Upper lobe of right lung (tissue), 1 donor: ENCODE measurements around the gene HPGD. TPM values are rescaled to one million over a fixed set of nuclear protein-coding genes. Genes with fewer than 3 reads are reported as not detected.

Experiments
- ATAC-seq: fragments of 200-7000 bp; cut with Tn5 transposase; one replicate; pipeline ENCODE4 v1.9.1; 2020; ENCODE audit warnings: mild to moderate bottlenecking, moderate library complexity
- DNase-seq: peaks from one replicate; pipeline ENCODE4 v3.0.0-alpha.2; 2020
- H3K27ac ChIP-seq: fragments of 200-600 bp; one replicate; pipeline ENCODE4 v1.8.0; 2022
- H3K27me3 ChIP-seq: fragments of 200-600 bp; one replicate; pipeline ENCODE4 v1.8.0; 2022; ENCODE audit warnings: mild to moderate bottlenecking
- H3K36me3 ChIP-seq: fragments of 200-600 bp; one replicate; pipeline ENCODE4 v1.8.0; 2022
- H3K4me1 ChIP-seq: fragments of 200-600 bp; one replicate; pipeline ENCODE4 v1.8.0; 2022
- H3K4me3 ChIP-seq: fragments of 200-600 bp; one replicate; pipeline ENCODE4 v1.8.0; 2022; ENCODE audit warnings: mild to moderate bottlenecking
- H3K9me3 ChIP-seq: fragments of 200-600 bp; one replicate; pipeline ENCODE4 v1.8.0; 2022
- CTCF ChIP-seq: fragments of 200-600 bp; IDR thresholded peaks from one replicate; pipeline ENCODE4 v1.8.0; 2022; ENCODE audit warnings: antibody characterized with exemption
- intact Hi-C: fragments of 100-400 bp; cut with DNase I; formaldehyde crosslinking; loops from one replicate; pipeline ENCODE4 v1.11.0; 2022
- total RNA-seq: library from RNA; stranded (reverse); fragmentation: NEBNext Ultra II Directional; extraction: Animal tissue kit (Norgen Biotek cat#: 25700); gene quantifications from one replicate; pipeline ENCODE4 v1.2.1, GENCODE V29; 2021
- donor health status: DM: no; HTN: yes; CAD: no; lungs with severe emphysema.

HPGD gene
- total RNA-seq, 1 donor from 2014 or later, result 77.2 TPM

GRCh38 chr4:174460684-174461083 is 61.6 kb downstream of the HPGD start:
- no peak overlapping the region for H3K27ac ChIP-seq

DNA sequence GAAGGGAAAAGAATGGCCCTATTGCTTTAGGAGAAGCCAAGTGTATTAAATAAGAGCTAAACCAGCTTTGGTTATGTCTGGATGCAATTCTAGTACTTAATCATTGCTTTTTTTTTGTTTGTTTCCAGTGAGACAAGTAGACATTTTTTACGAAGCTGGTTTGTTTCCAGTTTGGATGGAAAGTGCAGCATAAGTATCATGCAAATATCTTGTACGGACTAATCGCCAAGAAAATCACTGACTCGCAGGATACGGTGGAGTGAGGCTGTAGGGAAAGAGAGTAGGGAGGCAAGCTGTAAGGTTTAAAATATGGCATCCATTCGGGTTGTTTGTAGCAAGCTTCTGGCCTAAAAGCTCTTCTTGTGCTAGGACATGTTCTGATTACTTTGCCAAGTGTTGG is 64.8 kb downstream of the HPGD start:
- no peaks in the 10 kb centered on the region for H3K4me1 ChIP-seq
- H3K27me3 ChIP-seq, result no peaks in the 10 kb centered on the region
- intact Hi-C loops, result no loop called here
- DNase-seq, result no peak
- H3K4me3 ChIP-seq, result no peak overlapping the region
- TF ChIP-seq CTCF, result no peak
- H3K36me3 ChIP-seq, result no peaks in the 10 kb centered on the region
- no peak overlapping the region for H3K27ac ChIP-seq
- ATAC-seq, result no peak
- no peaks in the 10 kb centered on the region for H3K9me3 ChIP-seq

More at GRCh38 chr4:174460684-174461083, 61.6 kb downstream of the HPGD start:
- Histone ChIP-seq H3K9me3 (no peaks in the 10 kb centered on the region), H3K36me3 (no peaks in the 10 kb centered on the region), H3K4me3 (no peak overlapping the region), H3K4me1 (no peaks in the 10 kb centered on the region), H3K27me3 (no peaks in the 10 kb centered on the region)
- ATAC-seq (no peak), DNase-seq (no peak)
- intact Hi-C loops, result no loop called here
- TF ChIP-seq CTCF, result no peak

DNA sequence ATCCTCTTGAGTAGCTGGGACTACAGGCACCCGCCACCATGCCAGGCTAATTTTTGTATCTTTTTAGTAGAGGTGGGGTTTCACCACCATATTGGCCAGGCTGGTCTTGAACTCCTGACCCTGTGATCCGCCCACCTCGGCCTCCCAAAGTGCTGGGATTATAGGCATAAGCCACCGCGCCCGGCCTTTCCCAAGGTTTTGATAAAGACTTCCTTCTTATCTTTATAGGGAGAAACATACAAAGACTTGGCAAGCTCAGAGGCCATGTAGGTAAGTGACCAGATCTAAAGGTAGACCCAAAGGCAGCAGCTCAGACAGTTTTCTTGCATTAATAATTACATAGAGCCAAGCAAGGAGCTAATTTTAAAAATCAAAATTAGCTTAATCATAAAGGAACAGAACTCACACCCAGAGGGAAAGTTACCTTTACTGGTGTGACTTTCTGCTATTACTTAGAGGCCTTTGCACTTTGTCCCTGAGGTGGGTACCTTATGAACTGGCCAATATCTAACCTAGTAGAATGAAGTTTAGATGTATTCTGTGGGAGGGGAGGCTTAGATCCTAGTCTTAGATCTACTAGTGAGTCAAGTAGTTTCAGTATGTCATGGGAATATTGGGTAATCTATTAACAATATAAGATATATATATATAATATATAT is 67.3 kb downstream of the HPGD start:
- no peaks in the 10 kb centered on the region for H3K27me3 ChIP-seq
- no peak overlapping the region for H3K4me3 ChIP-seq
- H3K36me3 ChIP-seq, result no peaks in the 10 kb centered on the region
- H3K27ac ChIP-seq, result no peak overlapping the region
- ATAC-seq (no peak), DNase-seq (no peak)
- no peaks in the 10 kb centered on the region for H3K4me1 ChIP-seq
- H3K9me3 ChIP-seq, result no peaks in the 10 kb centered on the region
- no peak for TF ChIP-seq CTCF
- intact Hi-C loops, result no loop called here

GRCh38 chr4:174451718-174452296 is 70.5 kb downstream of the HPGD start:
- Histone ChIP-seq H3K36me3 (no peaks in the 10 kb centered on the region), H3K9me3 (no peaks in the 10 kb centered on the region), H3K27me3 (no peaks in the 10 kb centered on the region), H3K4me3 (no peak overlapping the region), H3K4me1 (no peaks in the 10 kb centered on the region), H3K27ac (no peak overlapping the region)
- no peak for DNase-seq
- no peak for TF ChIP-seq CTCF
- intact Hi-C loops, result no loop called here
- ATAC-seq, result no peak

DNA sequence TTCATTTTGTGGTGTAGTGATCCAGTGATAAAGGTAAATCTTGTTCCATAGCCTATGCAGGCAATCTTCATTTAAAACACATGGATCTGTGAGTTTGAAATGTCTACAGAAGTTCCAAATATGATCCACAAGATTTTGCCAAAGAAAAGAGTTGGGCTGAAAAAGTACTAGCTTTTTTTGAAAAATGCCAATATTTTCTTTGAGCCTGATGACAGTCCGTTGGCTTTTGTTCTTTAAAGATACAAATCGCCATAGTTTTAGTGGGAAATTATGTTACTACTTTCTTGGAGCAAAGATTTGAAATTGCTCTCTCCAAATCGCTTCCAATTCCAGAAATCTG is 71.5 kb downstream of the HPGD start:
- H3K4me1 ChIP-seq, result no peaks in the 10 kb centered on the region
- no peaks in the 10 kb centered on the region for H3K36me3 ChIP-seq
- DNase-seq (no peak), ATAC-seq (no peak)
- intact Hi-C loops, result no loop called here
- H3K27ac ChIP-seq, result no peak overlapping the region
- H3K4me3 ChIP-seq, result no peak overlapping the region
- TF ChIP-seq CTCF, result no peak
- H3K9me3 ChIP-seq, result no peaks in the 10 kb centered on the region
- H3K27me3 ChIP-seq, result no peaks in the 10 kb centered on the region
